Measurements from ENCODE around the gene MET.

DNA sequence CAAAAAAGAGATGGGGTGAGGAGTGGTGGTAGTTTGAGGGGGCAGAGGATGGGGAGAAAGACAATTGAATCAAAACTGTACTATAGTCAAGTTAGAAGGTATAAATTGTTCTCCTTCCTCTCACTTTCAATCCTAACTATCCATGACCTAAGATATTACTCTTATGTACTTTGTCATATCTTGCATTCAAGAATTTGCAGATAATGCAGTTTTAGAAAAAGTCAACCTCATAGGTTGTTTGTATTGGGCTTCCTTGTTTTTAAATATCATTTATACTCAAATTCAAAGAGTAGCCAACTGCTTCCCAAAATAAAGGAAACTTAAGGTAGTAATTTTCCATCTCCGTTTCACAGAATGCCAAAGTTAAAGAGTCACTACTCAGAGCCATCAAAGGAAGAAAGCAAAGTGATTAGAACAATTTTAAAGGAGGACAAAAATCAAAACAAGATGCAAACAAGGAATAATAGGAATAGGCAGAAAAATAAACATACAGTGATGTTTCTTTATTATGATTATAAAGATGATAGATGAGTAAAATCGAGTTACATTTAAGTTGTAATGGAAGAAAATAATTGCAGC lies 32.7 kb downstream of the MET start:
- TF ChIP-seq, protein P1, sequence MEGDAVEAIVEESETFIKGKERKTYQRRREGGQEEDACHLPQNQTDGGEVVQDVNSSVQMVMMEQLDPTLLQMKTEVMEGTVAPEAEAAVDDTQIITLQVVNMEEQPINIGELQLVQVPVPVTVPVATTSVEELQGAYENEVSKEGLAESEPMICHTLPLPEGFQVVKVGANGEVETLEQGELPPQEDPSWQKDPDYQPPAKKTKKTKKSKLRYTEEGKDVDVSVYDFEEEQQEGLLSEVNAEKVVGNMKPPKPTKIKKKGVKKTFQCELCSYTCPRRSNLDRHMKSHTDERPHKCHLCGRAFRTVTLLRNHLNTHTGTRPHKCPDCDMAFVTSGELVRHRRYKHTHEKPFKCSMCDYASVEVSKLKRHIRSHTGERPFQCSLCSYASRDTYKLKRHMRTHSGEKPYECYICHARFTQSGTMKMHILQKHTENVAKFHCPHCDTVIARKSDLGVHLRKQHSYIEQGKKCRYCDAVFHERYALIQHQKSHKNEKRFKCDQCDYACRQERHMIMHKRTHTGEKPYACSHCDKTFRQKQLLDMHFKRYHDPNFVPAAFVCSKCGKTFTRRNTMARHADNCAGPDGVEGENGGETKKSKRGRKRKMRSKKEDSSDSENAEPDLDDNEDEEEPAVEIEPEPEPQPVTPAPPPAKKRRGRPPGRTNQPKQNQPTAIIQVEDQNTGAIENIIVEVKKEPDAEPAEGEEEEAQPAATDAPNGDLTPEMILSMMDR (IDR thresholded peaks at IDR 0.05; ENCODE audit: poor library complexity, severe bottlenecking) = no peak
- TF ChIP-seq POLR2AphosphoS5 (IDR thresholded peaks at IDR 0.05) (no peak), RAD21 (conservative IDR thresholded peaks at IDR 0.05) (no peak)
